Measurements from ENCODE around the gene ILF3. TPM values are rescaled to one million over a fixed set of nuclear protein-coding genes. Genes with fewer than 3 reads are reported as not detected.

The ILF3 gene
- total RNA-seq, 4 donors from 2014 or later = 71.8 to 122 (median 97.3) TPM

DNA sequence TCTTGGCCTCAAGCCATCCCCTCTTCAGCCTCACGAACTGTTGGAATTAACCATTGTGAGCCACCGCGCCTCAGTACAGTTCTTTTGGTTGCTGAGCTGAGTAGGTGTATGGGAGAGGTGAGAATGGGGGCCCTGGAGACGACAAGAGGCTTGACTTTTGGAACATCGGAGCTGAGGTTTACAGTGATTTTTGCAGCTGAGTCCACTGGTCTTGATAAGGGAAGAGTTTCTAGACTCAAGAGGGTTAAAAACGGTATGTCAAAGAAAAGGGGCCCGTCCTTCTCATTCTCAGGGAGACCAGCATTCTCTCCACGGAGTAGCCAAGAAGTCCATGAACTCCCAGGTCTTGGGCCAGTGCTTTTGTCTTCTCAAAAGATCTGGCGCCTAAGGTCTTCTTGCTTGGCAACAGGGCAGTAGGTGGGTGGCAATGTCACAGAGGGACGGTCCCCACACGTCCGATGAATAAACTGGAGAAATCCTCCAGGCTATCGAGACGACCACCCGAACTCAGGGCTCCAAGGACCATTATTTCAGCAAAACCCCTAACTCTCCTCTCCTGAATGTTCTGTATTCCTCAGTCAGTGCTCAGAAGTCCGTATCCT, 40.7 kb downstream of the ILF3 start:
- intact Hi-C loops (cut with DNase I; ENCODE audit: low total_unique reads) = loop anchor here (5.0 kb wide), 1 partner anchor 113 kb away; no protein-coding TSS in a partner anchor

GRCh38 chr19:10695401-10696398, 41.6 kb downstream of the ILF3 start:
- TF ChIP-seq, protein P1, sequence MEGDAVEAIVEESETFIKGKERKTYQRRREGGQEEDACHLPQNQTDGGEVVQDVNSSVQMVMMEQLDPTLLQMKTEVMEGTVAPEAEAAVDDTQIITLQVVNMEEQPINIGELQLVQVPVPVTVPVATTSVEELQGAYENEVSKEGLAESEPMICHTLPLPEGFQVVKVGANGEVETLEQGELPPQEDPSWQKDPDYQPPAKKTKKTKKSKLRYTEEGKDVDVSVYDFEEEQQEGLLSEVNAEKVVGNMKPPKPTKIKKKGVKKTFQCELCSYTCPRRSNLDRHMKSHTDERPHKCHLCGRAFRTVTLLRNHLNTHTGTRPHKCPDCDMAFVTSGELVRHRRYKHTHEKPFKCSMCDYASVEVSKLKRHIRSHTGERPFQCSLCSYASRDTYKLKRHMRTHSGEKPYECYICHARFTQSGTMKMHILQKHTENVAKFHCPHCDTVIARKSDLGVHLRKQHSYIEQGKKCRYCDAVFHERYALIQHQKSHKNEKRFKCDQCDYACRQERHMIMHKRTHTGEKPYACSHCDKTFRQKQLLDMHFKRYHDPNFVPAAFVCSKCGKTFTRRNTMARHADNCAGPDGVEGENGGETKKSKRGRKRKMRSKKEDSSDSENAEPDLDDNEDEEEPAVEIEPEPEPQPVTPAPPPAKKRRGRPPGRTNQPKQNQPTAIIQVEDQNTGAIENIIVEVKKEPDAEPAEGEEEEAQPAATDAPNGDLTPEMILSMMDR (IDR thresholded peaks at IDR 0.05) = no peak
- no peak for TF ChIP-seq POLR2A (IDR thresholded peaks at IDR 0.05)
- 11 to 14% methylated on average over 50 to 59 of the region's 59 CpGs for WGBS, 2 donors
- intact Hi-C loops (cut with DNase I; ENCODE audit: low total_unique reads) = loop anchor here (5.0 kb wide), 1 partner anchor 113 kb away; no protein-coding TSS in a partner anchor
- no peak overlapping the region for H3K4me3 ChIP-seq (ENCODE audit: low read depth, poor library complexity, severe bottlenecking)
- DNase-seq (ENCODE audit: low spot score in 2 of 2) = peak; percentile 89 to 97

More for the DNA sequence above, 40.7 kb downstream of the ILF3 start:
- no peak for DNase-seq (ENCODE audit: low spot score in 2 of 2)
- H3K4me3 ChIP-seq (ENCODE audit: low read depth, poor library complexity, severe bottlenecking) = no peak overlapping the region
- 45 to 52% methylated on average over 16 of the region's 16 CpGs for WGBS, 2 donors
- no peak for TF ChIP-seq POLR2A (IDR thresholded peaks at IDR 0.05)
- TF ChIP-seq, protein P1 (IDR thresholded peaks at IDR 0.05) = no peak

DNA sequence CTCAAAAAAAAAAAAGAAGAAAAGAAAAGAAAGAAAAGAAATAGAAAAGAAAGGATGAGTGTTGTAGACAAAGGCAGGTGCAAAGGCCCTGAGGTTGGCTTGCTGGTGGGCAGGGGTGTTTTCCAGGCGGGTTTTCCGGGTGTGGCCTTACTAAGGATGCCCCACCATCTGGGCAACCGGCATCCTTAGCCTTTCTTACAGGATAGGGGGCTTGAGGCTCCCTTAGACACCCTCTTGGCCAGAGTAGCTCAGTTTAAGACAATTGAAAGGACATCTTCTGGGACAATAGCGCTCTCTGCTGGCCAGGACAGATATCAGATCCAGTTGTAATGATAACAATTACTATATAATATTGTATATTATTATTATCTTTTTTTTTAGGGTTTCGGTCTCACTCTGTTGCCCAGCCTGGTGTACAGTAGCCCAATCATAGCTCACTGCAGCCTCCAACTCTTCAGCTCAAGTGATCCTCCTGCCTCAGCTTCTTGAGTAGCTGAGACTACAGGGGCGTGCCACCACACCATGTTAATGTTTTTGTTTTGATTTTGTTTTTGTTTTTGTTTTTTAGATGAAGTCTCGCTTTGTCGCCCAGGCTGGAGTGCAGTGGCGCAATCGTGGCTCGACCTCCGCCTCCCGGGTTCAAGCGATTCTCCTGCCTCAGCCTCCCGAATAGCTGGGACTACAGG, 45.6 kb downstream of the ILF3 start:
- intact Hi-C loops (cut with DNase I; ENCODE audit: low total_unique reads) = loop anchor here (5.0 kb wide), 1 partner anchor 117 kb away; no protein-coding TSS in a partner anchor
- TF ChIP-seq, protein P1 (IDR thresholded peaks at IDR 0.05) = no peak
- TF ChIP-seq POLR2A (IDR thresholded peaks at IDR 0.05) = no peak
- H3K4me3 ChIP-seq (ENCODE audit: low read depth, poor library complexity, severe bottlenecking) = no peak overlapping the region
- 37 to 38% methylated on average over 15 of the region's 15 CpGs for WGBS, 2 donors
- DNase-seq (ENCODE audit: low spot score in 2 of 2) = no peak

DNA sequence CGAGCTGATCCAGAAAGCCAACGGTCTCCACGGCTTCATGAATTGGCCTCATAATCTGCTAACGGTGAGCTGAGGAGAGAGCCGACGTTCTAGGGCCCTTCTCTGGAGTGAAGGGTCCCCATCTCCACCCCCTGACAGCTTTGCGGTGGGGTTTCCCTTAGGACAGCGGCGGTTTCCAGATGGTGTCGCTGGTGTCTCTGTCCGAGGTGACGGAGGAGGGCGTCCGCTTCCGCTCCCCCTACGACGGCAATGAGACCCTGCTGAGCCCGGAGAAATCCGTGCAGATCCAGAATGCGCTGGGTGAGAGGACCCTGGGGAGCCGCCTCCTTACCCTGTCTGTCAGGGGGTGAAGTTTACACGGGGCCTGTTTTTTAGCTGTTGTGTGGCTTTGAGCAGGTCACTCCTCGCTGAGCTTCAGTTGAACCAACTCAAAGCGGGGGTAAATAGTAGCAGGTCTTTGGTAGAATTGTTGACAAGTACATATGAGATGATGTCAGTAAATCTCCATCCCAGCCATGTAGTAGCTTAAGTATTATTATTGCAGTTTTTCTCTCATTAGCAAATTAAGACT, 47.9 kb downstream of the ILF3 start:
- no peak for DNase-seq (ENCODE audit: low spot score in 2 of 2)
- intact Hi-C loops (cut with DNase I; ENCODE audit: low total_unique reads) = no loop called here
- no peak for TF ChIP-seq POLR2A (IDR thresholded peaks at IDR 0.05)
- TF ChIP-seq, protein P1 (IDR thresholded peaks at IDR 0.05) = no peak
- H3K4me3 ChIP-seq (ENCODE audit: low read depth, poor library complexity, severe bottlenecking) = peak overlapping the region; percentile 68
- WGBS, 2 donors = 13% methylated on average over 12 to 16 of the region's 24 CpGs

DNA sequence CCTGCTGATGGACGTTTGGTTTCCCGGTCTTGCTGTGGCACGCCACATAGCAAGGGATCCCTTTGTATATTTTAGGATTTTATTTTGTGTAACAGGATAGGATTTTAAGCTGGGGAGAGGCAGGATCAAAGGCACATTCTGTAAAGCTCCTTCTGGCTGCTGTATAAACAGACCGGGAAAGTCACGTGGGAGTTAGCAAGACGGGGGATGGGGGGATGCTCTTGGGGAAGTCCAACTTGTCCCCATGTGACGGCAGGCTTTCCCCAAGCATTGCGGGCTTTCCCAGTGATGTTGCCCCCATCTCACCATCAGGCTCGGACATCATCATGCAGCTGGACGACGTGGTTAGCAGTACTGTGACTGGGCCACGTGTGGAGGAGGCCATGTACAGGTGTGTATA, 52.8 kb downstream of the ILF3 start:
- no peak overlapping the region for H3K4me3 ChIP-seq (ENCODE audit: low read depth, poor library complexity, severe bottlenecking)
- intact Hi-C loops (cut with DNase I; ENCODE audit: low total_unique reads) = no loop called here
- 83 to 90% methylated on average over 12 of the region's 12 CpGs for WGBS, 2 donors
- DNase-seq (ENCODE audit: low spot score in 2 of 2) = no peak
- TF ChIP-seq, protein P1 (IDR thresholded peaks at IDR 0.05) = no peak
- no peak for TF ChIP-seq POLR2A (IDR thresholded peaks at IDR 0.05)

All from lower leg skin (tissue), 4 donors.